ENCODE data around the gene SOX9.
A peak's percentile ranks its signal among the peaks of the same experiment; 100 is the strongest.
"Not testable (repeated sequence)": the region's sequence is repeated elsewhere in the genome, so short reads cannot be mapped to it uniquely, and the experiment has no call there.

The SOX9 gene

DNA sequence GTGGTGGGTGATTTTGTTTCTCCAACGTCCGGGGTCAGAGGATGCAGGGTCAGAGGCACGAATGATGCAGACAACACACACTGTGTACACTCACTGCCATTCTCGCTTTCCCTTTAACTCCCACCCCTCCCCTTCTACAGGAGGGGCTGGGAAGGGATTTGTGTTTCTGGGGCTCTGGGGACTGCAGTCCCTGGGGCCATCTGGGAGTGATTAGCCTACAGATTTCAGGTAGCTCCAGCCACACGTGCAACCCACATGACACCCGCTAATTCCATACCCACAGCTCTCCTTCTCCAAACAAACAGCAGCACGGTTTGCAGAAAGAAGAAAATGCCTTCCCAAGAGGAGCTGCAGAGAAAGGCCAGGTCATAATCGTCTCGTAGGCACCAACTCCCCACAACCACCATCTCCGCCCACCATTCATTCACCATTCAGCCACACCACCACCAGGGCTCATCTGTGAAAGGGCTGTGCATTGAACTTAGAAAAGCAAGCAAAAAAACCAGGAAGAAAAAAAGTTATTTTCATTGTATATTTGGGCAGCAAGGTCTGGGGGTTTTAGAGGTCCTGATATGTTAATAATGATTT lies 9.4 kb upstream of the SOX9 start:
- DNase-seq: no peak

DNA sequence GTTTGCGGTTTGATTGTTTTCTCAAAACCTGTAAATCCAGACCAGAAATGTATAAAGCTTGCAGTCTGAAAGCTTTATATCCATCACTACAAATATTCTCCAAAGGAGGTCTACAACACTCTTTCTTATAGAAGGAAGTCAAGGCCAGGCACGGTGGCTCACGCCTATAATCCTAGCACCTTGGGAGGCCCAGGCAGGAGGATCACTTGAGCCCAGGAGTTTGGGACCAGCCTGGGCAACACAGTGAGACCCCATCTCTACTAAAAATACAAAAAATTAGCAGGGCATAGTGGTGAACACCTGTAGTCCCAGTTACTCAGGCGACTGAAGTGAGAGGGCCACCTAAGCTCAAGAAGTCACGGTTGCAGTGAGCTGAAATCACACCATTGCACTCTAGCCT lies 8.9 kb upstream of the SOX9 start:
- not testable (repeated sequence) for DNase-seq

DNA sequence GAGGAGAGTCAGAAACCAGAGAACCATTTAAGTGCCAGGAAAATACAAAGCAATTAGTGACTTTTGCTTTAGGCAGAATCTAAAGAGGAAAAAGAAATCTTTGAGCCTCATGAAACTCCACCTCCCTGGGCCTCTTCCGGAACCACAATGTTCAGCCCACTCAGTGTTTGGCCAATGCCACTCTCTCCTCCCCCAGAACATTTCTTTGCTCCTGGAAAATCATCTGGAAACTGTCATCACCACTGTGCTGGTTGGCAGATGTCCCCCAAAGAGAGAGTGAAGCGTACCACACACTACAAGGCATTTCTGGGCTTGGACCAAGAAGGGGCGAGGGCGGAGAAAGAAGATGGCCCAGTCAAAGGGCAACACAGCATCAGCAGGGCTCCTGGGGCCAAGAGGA lies 7.1 kb upstream of the SOX9 start:
- no peak for DNase-seq

DNA sequence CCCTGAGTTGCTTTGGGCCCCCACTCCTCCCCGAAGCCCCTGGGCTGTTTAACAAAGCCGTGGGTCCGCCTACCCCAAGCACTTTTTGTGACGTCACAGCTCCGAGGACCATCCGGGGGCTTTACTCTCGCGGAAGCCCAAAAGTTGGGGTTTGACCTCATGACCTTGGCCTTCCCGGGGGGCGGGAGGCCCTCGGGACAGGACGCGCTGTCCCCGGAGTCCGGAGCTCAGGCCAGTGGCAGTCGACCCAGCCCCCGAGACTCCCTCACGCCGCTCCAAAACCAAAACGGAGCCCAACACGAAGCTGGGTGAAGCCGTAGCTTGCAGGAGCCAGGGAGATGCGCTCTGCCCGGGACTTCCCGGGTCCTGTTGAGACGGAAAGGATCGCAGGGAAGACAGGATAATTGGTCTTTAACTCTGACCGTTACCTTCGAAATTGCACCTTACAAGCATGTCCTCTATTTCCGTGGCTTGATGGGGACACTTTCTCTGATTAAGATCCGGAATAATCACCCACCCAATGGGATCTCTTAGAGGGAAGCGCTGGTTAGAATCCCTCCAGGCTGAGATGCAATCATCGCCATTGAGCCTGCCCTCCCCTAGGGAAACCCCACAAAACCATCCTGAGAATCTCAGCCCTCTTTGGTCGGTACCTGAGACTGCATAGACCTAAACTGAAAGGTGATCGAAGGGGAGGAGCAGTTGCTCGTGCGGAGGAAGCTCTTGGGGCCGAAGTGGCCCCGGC lies 4.9 kb upstream of the SOX9 start:
- no peak for DNase-seq

DNA sequence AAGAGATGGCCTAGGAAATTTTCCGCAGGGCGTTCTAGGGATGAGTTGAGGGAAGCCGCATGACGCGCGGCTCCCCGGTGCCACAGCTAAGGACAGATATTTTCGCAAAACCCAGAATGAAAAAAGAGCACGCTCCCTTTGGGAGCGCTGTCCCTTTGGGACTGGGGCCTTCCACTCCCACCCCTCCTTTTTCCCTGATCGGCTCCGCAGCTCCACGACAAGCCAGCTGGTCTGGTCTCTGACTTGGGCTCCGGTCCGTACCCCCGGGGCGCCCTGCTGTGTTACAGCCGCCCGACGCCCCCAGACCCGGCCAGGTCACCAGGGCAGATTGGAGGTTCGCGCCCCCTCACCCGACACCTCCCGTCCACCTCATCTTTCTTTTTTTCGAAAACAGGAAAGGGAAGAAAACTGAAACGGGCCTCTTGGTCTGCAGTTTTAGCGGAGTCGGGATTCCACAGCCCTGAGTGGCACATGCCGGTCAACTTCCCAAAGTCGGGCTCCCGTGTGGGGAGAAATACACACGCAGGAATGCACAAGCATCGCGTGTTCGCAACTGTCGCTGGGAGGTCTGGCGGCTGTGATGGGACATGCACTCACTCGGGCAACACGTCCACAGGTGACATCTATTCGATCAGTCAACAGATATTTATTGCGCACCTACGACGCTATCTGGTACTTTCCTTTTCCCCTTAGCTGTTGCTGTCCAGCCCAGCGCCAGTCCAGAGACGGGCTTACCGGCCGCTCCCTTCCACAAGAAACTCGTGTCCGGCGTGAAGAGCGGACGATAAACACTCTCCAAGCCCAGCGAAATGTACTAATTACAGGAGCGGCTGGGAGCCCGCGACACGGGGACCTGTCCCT lies 3.9 kb upstream of the SOX9 start:
- no peak for DNase-seq

DNA sequence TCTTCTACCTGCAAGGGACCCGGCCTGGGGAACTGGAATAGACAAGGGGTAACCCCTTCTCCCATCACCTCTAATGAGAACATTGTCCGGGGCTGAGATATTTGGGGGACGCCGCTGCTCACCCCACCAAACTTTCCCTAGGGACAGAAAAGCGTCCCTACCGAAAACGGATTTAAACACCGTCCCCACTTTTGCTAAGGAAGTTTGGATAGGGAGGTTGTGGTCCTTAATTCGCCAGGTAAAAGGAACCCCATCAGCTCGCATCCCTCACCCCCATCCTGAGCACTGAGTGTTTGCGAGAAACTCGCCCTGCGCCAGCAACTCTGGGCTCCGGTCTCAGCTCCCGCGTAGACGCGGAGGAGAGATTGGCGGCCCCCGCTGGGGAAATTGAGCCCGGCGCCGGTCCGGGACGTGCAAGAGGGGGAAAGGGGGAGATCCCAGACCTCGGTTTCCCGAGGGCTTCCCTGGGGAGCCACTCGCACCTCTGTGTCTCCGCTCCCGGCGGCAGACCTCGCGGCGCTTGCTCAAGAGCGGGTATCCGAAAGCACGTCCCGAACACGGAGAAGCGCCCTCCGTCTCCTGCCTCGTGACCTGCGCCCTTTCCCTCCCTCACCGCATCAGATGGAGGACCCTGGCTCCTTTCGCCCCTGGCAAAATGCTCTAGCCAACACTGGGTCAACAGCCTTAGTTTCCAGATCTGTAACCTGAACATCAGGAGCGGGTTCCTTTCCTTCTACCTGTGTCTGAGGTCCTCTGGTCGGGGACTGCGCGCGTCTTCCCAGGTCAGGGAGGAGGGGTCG lies 3.1 kb upstream of the SOX9 start:
- no peak for DNase-seq

DNA sequence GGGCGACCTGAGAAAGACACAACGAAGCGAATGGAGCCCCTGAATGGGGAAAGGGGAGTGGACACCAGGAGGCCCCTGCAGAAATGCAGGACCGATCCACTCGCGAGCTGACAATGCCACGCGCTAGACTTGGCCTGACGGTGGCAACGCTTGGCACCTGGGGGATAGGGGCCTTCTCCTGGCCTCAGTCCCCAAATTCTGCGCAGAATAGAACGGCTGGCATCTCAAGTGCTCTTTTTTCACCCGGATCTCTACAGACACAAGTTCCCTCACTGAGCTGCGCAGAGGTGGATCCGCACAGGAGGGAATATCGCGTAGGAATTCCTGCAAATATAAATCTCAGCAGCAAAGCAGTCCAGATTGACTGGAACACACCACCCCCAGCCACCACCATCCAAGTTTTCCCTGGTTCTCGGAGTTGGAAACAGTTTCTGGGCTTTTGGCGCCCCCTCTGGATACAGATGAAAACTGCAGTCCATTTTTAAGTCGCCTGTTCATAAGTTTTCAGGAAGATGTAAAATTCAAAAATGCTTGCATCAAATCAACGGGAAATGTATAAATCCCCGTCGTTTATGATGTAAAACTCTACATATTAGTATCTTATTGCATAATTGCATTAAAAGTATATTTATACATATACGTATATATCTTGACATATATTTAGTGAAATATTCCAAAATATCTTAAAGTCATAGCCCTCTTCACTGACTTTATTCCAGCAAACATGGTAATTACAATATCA lies 2.3 kb upstream of the SOX9 start:
- peak; percentile 50 to 65 (median 54) for DNase-seq

DNA sequence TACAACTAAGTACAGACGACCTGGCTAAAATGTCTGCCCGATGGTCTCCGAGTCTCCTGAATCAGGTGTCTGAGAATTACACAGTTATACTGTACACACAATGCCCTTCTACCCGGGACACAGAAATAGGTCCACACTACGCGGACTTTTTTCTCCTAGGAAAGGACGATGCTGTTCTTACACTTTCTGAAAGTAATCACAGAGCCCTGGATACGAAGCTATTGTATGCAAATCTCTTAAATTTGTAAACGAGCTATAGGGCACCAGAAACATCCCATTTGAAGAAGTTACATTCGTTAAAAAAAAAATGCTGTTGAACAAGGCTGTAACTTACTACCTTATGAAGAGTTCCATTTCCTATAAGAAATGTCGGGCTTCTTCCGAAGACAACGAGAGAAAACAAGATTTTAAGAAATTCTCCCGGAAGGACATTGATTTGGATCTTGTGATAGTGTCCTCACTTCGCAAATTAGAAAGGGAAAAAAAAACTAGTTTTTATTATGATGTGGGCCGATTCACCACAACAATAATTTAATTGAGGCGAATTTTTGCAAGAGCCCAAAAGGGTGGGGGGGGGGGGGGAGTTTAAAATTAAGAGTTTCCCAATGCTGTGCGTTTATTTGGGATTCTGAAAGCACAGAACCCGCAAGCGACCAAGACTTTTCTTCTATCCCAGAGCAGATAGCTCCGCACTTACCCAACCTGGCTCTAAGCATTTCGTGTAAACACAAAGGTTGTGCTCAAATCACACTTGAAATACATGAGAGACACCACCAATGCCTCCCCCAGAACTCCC lies 1.5 kb upstream of the SOX9 start:
- DNase-seq: no peak

DNA sequence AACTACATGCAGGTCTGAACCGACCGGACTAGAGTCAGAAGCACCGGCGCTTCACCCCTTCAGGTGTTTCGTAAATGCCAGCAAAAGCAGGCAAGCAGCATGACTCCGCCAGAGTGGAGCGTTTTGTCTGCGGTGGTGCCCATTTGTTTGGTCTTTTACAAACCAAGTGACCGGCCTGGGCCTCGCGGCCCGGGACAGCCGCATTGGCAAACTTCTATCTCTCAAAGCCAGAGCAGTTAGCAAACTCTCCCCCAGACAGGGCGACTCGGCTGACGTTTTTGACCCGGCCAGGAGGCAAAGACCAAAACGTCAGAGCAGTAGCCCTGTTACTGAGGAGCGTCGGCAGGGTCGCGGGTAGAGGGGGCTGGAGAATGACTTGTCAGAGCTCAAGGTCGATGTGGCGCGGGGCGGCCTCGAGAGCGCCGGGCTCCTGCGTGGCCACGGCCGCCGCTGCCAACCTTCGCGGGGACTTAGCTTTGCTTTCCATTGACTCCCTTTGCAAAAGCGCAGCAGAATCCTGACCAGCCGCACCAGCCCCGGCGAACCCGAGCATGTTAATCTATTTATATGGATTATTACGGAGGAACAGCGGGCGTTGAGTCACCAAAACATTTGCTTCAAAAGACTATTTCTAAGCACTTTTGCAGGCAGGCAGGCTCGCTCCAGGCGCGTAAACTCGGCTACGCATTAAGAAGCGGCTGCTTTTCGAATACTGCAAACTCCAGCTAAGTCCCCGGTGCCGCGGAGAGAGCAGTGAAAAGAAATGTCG lies 763 bp upstream of the SOX9 start:
- no peak for DNase-seq

DNA sequence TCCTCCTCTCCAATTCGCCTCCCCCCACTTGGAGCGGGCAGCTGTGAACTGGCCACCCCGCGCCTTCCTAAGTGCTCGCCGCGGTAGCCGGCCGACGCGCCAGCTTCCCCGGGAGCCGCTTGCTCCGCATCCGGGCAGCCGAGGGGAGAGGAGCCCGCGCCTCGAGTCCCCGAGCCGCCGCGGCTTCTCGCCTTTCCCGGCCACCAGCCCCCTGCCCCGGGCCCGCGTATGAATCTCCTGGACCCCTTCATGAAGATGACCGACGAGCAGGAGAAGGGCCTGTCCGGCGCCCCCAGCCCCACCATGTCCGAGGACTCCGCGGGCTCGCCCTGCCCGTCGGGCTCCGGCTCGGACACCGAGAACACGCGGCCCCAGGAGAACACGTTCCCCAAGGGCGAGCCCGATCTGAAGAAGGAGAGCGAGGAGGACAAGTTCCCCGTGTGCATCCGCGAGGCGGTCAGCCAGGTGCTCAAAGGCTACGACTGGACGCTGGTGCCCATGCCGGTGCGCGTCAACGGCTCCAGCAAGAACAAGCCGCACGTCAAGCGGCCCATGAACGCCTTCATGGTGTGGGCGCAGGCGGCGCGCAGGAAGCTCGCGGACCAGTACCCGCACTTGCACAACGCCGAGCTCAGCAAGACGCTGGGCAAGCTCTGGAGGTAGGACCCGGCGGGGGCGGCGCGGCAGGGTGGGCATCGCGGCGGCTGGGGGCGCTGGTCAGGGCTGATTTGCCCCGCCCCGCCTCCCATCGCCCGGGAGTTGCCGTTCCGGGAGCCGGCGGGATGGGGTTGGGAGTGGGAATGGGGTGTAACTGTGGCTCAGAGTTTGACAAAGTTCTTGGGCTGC lies 567 bp downstream of the SOX9 start:
- DNase-seq: no peak

DNA sequence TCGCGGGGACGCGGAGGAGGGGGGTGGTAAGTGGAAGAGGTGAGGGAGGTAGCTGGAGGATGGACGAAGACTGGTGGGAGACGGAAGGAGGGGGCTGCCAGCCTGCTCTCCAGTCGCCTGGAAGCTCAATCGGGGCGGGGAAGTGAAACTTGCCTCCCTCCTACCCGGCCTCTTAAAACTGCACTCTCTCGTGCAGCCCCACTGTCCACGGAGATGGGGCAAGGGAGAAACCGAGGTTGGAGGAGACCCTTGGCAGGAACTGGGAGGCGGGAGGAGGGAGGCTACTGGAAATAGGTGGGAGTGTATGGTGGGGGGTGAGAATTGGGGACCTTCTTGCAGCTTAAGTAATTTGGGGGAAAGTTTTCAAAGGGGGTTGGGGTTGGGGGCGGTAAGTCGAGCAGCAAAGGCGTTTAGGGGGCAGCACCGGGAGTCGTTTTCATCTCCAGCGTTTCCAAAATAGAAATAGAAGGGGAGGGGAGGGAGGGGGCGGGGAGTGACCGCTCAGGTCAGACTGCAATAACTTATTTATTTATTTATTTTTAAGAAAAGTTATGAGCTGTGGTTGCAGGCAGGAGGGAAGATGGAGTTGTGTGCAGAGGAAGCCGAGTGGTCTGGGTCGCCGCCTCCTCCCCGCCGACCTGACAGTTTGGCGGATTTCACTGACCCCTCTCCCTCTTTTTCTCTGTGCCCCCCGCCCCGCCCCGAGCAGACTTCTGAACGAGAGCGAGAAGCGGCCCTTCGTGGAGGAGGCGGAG lies 1.4 kb downstream of the SOX9 start:
- peak in 1 of 4 experiments; percentile 22 for DNase-seq

DNA sequence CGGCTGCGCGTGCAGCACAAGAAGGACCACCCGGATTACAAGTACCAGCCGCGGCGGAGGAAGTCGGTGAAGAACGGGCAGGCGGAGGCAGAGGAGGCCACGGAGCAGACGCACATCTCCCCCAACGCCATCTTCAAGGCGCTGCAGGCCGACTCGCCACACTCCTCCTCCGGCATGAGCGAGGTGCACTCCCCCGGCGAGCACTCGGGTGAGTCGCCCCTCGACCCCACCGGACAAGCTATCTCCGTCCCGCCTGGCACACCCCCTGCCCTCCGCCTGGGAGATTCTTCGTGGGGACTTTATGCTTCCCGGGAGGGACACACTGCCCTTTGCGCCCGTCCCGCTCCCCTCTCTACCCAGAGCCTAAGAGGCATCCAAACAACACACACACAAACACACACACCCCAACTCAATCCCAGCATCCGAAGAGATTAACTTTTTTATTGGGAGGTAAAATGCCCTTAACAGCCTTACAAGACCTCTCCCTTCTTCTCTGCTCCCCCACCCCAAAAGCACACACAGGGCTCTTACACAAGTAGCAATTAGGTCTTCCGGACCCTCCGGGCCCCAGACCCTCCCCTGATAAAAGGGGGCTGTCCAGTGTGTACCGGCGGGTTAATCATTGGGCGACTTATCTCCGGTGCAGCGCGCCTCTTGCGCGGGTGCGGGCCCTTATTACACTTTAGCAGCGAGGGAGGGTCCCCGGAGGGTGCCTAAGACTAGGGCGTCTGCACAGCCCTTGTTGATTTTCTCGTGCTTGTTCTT lies 2.1 kb downstream of the SOX9 start:
- DNase-seq: no peak

DNA sequence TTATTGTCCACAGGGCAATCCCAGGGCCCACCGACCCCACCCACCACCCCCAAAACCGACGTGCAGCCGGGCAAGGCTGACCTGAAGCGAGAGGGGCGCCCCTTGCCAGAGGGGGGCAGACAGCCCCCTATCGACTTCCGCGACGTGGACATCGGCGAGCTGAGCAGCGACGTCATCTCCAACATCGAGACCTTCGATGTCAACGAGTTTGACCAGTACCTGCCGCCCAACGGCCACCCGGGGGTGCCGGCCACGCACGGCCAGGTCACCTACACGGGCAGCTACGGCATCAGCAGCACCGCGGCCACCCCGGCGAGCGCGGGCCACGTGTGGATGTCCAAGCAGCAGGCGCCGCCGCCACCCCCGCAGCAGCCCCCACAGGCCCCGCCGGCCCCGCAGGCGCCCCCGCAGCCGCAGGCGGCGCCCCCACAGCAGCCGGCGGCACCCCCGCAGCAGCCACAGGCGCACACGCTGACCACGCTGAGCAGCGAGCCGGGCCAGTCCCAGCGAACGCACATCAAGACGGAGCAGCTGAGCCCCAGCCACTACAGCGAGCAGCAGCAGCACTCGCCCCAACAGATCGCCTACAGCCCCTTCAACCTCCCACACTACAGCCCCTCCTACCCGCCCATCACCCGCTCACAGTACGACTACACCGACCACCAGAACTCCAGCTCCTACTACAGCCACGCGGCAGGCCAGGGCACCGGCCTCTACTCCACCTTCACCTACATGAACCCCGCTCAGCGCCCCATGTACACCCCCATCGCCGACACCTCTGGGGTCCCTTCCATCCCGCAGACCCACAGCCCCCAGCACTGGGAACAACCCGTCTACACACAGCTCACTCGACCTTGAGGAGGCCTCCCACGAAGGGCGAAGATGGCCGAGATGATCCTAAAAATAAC lies 3.0 kb downstream of the SOX9 start:
- DNase-seq: no peak

DNA sequence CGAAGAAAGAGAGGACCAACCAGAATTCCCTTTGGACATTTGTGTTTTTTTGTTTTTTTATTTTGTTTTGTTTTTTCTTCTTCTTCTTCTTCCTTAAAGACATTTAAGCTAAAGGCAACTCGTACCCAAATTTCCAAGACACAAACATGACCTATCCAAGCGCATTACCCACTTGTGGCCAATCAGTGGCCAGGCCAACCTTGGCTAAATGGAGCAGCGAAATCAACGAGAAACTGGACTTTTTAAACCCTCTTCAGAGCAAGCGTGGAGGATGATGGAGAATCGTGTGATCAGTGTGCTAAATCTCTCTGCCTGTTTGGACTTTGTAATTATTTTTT lies 3.6 kb downstream of the SOX9 start:
- DNase-seq: no peak

DNA sequence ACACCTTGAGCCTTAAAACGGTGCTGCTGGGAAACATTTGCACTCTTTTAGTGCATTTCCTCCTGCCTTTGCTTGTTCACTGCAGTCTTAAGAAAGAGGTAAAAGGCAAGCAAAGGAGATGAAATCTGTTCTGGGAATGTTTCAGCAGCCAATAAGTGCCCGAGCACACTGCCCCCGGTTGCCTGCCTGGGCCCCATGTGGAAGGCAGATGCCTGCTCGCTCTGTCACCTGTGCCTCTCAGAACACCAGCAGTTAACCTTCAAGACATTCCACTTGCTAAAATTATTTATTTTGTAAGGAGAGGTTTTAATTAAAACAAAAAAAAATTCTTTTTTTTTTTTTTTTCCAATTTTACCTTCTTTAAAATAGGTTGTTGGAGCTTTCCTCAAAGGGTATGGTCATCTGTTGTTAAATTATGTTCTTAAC lies 4.4 kb downstream of the SOX9 start:
- no peak for DNase-seq

DNA sequence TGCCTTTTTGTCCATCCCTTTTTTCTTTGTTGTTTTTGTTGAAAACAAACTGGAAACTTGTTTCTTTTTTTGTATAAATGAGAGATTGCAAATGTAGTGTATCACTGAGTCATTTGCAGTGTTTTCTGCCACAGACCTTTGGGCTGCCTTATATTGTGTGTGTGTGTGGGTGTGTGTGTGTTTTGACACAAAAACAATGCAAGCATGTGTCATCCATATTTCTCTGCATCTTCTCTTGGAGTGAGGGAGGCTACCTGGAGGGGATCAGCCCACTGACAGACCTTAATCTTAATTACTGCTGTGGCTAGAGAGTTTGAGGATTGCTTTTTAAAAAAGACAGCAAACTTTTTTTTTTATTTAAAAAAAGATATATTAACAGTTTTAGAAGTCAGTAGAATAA lies 4.9 kb downstream of the SOX9 start:
- no peak for DNase-seq
